DOHH2 (cell line): ENCODE measurements around the gene FARS2.

Source experiments
- EZH2phosphoT487 ChIP-seq: fragments of 200-600 bp; sonication (generic); IDR thresholded peaks from 2 replicates; pipeline ENCODE4 v1.6.1; 2017; ENCODE audit warnings: borderline replicate concordance, mild to moderate bottlenecking, antibody characterized with exemption, low read length, moderate library complexity, mixed read lengths
- TF ChIP-seq, protein P1 (sequence below): fragments of 200-600 bp; sonication (generic); IDR thresholded peaks from one replicate; pipeline ENCODE4 v1.5.1; 2014; ENCODE audit warnings: antibody characterized with exemption, mild to moderate bottlenecking, low read depth, low read length; ENCODE audit not compliant: poor library complexity, severe bottlenecking

DNA sequence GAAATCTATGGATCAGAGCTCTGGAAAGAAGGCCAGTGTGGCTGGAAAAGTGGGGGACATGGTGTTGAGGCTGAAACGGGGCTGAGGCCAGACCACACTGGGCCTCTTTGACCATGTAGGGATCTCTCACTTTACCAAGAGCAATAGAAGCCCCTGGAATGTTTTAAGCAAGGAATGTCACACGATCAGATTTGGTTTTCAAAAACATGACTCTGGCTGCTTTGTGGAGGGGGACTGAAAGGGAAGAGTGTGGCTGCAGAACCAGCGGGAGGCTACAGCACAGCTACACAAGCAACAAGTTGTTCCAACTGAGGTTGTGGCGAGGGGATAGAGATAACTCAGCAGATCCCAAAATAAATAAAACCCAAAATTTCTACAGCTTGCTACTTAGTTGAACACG lies 399.5 kb downstream of the FARS2 start:
- TF ChIP-seq, protein P1, sequence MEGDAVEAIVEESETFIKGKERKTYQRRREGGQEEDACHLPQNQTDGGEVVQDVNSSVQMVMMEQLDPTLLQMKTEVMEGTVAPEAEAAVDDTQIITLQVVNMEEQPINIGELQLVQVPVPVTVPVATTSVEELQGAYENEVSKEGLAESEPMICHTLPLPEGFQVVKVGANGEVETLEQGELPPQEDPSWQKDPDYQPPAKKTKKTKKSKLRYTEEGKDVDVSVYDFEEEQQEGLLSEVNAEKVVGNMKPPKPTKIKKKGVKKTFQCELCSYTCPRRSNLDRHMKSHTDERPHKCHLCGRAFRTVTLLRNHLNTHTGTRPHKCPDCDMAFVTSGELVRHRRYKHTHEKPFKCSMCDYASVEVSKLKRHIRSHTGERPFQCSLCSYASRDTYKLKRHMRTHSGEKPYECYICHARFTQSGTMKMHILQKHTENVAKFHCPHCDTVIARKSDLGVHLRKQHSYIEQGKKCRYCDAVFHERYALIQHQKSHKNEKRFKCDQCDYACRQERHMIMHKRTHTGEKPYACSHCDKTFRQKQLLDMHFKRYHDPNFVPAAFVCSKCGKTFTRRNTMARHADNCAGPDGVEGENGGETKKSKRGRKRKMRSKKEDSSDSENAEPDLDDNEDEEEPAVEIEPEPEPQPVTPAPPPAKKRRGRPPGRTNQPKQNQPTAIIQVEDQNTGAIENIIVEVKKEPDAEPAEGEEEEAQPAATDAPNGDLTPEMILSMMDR = no peak
- TF ChIP-seq EZH2phosphoT487 = no peak
